Measurements from ENCODE around the gene DAPK2. TPM values are rescaled to one million over a fixed set of nuclear protein-coding genes. Genes with fewer than 3 reads are reported as not detected.
"Not testable (repeated sequence)": the region's sequence is repeated elsewhere in the genome, so short reads cannot be mapped to it uniquely, and the experiment has no call there.

The DAPK2 gene
- total RNA-seq, 1 donor = 23.5 TPM

DNA sequence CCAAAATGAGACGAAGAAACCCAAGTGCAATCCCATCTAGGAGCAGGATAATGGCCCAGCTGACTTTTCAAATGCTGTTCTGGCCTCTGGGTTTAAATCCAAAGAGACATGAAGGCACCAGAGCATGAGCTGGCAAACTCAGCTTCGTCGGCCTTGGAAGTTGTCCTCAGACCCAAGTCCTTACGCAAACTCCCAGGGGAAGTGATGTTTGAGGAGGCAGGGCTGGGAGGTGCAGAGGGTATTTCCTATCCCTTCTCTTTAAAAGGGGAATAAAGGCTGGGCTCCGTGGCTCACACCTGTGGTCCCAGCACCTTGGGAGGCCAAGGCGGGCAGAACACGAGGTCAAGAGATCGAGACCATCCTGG is 143.6 kb downstream of the DAPK2 start:
- Histone ChIP-seq H3K27ac (ENCODE audit: low read depth, low read length) (no peak overlapping the region), H3K27me3 (ENCODE audit: insufficient read depth, low read length) (no peaks in the 10 kb centered on the region), H3K79me2 (ENCODE audit: insufficient read depth, low read length) (no peaks in the 10 kb centered on the region), H3K36me3 (ENCODE audit: insufficient read depth, low read length) (no peaks in the 10 kb centered on the region), H2AFZ (ENCODE audit: low read length) (no peak overlapping the region), H4K20me1 (ENCODE audit: insufficient read depth, low read length) (no peaks in the 10 kb centered on the region), H3K4me2 (ENCODE audit: insufficient read depth, low read length) (no peak overlapping the region), H3K4me1 (ENCODE audit: insufficient read depth, low read length) (no peaks in the 10 kb centered on the region), H3K9me3 (ENCODE audit: low read depth, low read length) (no peaks in the 10 kb centered on the region), H3K4me3 (ENCODE audit: insufficient read depth, low read length) (no peak overlapping the region)
- DNase-seq (ENCODE audit: insufficient read length, low spot score, missing footprints) = no peak
- TF ChIP-seq CTCF (IDR thresholded peaks at IDR 0.05; ENCODE audit: extremely low read depth, low read depth, low read length) = no peak

DNA sequence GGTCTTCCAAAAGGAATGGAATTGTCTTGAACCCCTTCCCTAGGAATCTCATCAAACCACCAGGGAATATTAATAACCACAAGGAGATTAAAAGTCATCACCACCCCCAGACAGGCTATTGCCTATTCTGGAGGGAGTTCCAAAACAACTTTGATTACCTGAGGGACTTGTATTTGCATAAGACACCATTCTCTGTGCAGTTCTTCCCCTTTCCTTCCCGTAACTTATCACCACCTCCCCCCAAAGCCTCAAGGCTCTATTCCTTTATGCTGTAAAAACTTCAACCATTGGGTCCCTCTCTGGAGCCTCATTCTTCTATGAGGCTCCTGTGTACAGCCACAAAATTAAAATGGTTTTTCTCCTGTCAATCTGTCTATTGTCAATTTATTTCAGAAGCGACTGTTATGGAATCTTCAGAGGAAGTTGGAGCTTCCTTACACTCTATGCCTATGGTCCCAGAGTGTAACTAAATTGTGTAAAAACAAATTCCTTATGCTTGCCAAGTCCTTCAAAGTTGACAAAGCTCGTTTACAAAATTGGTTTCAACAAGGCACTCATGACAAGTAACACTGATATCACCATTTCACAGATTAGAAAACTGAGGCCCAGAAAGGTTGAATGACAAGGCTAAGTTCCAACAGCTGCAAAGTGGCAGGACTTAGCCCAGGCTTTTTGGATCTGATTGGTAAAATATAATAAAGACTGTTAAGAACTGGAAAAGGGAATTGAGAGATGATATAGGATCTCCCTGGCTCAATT is 144.2 kb downstream of the DAPK2 start:
- no peaks in the 10 kb centered on the region for H3K36me3 ChIP-seq (ENCODE audit: insufficient read depth, low read length)
- H3K27me3 ChIP-seq (ENCODE audit: insufficient read depth, low read length) = no peaks in the 10 kb centered on the region
- H3K4me3 ChIP-seq (ENCODE audit: insufficient read depth, low read length) = no peak overlapping the region
- no peak overlapping the region for H3K27ac ChIP-seq (ENCODE audit: low read depth, low read length)
- H3K9me3 ChIP-seq (ENCODE audit: low read depth, low read length) = no peaks in the 10 kb centered on the region
- TF ChIP-seq CTCF (IDR thresholded peaks at IDR 0.05; ENCODE audit: extremely low read depth, low read depth, low read length) = no peak
- H3K79me2 ChIP-seq (ENCODE audit: insufficient read depth, low read length) = no peaks in the 10 kb centered on the region
- no peak overlapping the region for H2AFZ ChIP-seq (ENCODE audit: low read length)
- H3K4me2 ChIP-seq (ENCODE audit: insufficient read depth, low read length) = no peak overlapping the region
- DNase-seq (ENCODE audit: insufficient read length, low spot score, missing footprints) = no peak
- no peaks in the 10 kb centered on the region for H4K20me1 ChIP-seq (ENCODE audit: insufficient read depth, low read length)
- H3K4me1 ChIP-seq (ENCODE audit: insufficient read depth, low read length) = peaks cover 5% of the 10 kb centered on the region

- Histone ChIP-seq H2AFZ (ENCODE audit: low read length) (no peak overlapping the region), H4K20me1 (ENCODE audit: insufficient read depth, low read length) (no peaks in the 10 kb centered on the region), H3K79me2 (ENCODE audit: insufficient read depth, low read length) (no peaks in the 10 kb centered on the region), H3K9me3 (ENCODE audit: low read depth, low read length) (no peaks in the 10 kb centered on the region), H3K4me1 (ENCODE audit: insufficient read depth, low read length) (peaks cover 19% of the 10 kb centered on the region), H3K36me3 (ENCODE audit: insufficient read depth, low read length) (no peaks in the 10 kb centered on the region), H3K4me3 (ENCODE audit: insufficient read depth, low read length) (no peak overlapping the region), H3K4me2 (ENCODE audit: insufficient read depth, low read length) (no peak overlapping the region), H3K27ac (ENCODE audit: low read depth, low read length) (no peak overlapping the region), H3K27me3 (ENCODE audit: insufficient read depth, low read length) (no peaks in the 10 kb centered on the region)
- TF ChIP-seq CTCF (IDR thresholded peaks at IDR 0.05; ENCODE audit: extremely low read depth, low read depth, low read length) = no peak
- no peak for DNase-seq (ENCODE audit: insufficient read length, low spot score, missing footprints)
These were observed 146.0 kb downstream of the DAPK2 start for GRCh38 chr15:63900306-63900705.

DNA sequence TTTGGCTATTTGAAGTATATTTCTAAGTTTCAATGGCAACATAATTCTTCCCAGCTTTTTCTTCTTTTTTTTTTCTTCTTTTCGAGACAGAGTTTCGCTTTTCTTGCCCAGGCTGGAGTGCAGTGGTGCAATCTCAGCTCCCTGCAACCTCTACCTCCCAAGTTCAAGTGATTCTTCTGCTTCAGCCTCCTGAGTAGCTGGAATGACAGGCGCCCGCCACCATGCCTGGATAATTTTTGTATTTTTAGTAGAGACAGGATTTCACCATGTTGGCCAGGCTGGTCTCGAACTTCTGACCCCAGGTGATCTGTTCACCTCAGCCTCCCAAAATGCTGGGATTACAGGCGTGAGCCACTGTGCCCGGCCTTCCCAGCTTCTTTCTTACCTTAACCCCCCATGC is 146.7 kb downstream of the DAPK2 start:
- not testable (repeated sequence) for H3K79me2 ChIP-seq (ENCODE audit: insufficient read depth, low read length); DNase-seq (ENCODE audit: insufficient read length, low spot score, missing footprints); H2AFZ ChIP-seq (ENCODE audit: low read length); H3K27me3 ChIP-seq (ENCODE audit: insufficient read depth, low read length); H3K27ac ChIP-seq (ENCODE audit: low read depth, low read length); H3K9me3 ChIP-seq (ENCODE audit: low read depth, low read length); H3K36me3 ChIP-seq (ENCODE audit: insufficient read depth, low read length); H3K4me2 ChIP-seq (ENCODE audit: insufficient read depth, low read length); H3K4me3 ChIP-seq (ENCODE audit: insufficient read depth, low read length); H4K20me1 ChIP-seq (ENCODE audit: insufficient read depth, low read length)
- peaks cover 19% of the 10 kb centered on the region for H3K4me1 ChIP-seq (ENCODE audit: insufficient read depth, low read length)
